Measurements from ENCODE around the gene LRRC46.

Gene LRRC46

DNA sequence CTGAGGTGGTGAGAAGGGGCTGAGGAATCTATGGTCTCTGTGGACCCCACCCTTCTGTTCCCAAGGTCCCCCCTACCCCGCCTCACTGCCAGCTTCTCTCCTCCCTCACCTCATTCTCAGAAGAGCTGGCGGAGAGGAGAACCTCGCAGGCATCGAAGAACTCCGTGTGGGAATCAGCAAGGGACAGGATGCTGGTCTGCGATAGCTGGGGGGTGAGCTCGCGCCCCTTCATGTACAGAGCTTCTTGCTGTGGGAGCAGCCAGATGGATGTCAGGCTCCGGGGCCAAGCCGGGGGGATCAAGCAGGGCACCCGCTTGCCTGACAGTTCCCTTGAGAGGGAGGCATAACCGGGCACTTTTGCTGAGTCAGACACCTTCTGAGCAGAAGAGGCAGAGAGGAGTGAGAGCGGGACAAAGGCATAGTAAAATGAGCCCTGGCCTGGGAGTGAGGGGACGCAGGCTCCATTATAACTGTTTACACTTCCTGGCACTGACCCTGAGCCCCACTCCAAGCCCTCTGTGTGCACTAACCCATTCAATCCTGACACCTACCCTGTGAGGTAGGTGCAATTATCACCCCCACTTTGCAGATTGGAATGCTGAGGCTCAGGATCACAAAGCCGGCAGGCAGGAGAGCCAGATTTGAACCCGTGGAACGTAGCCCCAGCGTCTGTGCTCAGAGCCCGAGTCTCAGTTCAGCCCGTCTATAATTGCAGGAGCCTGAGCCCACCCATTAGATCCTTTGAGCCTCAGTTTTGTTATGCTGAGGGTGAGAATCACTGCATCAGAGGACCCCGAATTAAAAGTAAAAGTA is 16.2 kb upstream of the LRRC46 start:
- no peak overlapping the region for H3K4me3 ChIP-seq (ENCODE audit: low read depth, low read length)
- TF ChIP-seq, protein P1, sequence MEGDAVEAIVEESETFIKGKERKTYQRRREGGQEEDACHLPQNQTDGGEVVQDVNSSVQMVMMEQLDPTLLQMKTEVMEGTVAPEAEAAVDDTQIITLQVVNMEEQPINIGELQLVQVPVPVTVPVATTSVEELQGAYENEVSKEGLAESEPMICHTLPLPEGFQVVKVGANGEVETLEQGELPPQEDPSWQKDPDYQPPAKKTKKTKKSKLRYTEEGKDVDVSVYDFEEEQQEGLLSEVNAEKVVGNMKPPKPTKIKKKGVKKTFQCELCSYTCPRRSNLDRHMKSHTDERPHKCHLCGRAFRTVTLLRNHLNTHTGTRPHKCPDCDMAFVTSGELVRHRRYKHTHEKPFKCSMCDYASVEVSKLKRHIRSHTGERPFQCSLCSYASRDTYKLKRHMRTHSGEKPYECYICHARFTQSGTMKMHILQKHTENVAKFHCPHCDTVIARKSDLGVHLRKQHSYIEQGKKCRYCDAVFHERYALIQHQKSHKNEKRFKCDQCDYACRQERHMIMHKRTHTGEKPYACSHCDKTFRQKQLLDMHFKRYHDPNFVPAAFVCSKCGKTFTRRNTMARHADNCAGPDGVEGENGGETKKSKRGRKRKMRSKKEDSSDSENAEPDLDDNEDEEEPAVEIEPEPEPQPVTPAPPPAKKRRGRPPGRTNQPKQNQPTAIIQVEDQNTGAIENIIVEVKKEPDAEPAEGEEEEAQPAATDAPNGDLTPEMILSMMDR (IDR thresholded peaks at IDR 0.05; ENCODE audit: control insufficient read depth, extremely low read depth, insufficient read depth): no peak
- no peak for DNase-seq (ENCODE audit: low read depth)

DNA sequence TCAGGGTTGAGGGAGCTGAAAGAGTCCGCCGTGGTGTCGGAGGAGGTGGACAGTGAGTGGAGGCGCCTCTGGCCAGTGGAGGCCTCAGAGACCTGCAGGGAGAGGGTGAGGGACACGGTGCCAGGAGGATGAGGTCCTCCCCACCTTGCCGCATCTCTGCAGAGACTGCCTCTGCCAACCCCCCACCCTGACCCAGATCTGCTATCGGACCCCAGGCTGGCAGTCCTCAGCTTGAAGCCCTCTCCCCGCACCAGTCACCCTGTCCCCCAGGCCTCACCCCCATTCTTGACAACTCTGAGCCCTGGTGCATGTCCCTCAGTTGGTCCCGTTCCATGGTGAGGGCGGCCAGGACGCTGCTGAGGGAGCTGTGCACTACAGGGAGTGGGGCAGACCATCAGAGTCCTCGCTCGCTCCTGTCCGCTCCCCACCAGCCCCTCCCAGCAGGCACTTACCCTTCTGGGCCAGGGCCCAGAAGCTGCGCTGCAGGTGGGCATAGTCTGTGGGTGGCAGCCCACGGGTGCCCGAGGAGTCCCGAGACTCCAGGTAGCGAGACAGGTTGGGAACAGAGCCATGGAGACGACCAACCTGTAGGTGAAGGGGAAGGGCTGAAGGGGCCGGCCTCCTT is 15.2 kb upstream of the LRRC46 start:
- TF ChIP-seq, protein P1 (IDR thresholded peaks at IDR 0.05; ENCODE audit: control insufficient read depth, extremely low read depth, insufficient read depth): no peak
- no peak for DNase-seq (ENCODE audit: low read depth)
- no peak overlapping the region for H3K4me3 ChIP-seq (ENCODE audit: low read depth, low read length)

DNA sequence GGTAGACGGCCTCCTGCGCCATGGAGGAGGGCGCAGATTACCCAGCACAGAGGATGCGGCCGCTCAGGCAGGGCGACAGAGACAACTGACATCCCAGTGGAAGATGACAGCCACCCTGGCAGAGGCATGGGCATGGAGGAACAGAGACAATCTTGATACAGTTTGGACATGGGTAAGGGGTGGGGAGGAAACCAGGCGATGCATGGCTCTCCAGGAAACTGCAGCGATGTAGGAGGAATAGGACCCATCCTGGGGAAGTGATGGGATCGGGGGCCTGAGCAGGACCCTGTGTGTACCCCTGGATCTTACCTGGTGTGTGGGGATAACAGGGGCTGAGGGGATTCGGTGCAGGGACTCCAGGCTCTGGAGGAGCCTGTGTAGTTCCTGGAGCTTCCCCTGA is 14.5 kb upstream of the LRRC46 start:
- H3K4me3 ChIP-seq (ENCODE audit: low read depth, low read length): no peak overlapping the region
- TF ChIP-seq, protein P1 (IDR thresholded peaks at IDR 0.05; ENCODE audit: control insufficient read depth, extremely low read depth, insufficient read depth): no peak
- no peak for DNase-seq (ENCODE audit: low read depth)

DNA sequence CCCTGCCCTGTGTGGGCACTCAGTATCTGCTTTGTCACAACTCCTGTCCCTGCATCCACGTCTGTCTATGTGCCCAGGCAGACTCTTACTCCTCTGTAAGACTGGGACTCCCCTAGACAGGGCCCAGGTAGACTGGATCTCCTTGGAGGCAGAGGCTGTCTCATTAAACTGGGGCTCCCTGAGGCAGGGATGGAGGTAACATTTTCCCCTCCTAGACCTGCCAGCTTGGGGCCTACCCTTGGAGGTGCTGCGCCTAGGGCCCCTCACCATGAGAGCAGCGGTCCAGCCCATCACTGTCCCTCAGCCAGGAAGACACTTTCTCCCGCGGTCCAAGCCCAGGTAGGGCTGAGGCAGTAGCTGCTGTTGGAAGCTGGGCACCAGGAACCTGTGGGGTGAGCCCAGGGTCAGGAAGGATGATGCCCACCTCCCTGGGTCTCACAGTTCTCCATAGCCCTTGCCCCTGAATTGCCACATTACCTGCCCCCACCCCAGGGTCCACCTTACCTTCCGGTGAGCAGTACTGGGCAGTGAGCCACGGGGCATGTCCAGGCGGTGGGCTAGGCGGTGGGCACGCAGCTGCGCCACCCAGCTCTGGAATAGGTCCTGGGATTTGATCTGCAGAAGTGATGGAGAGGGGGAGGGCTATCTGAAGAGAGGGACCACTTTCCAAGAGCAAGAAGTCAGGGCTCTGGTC is 13.3 kb upstream of the LRRC46 start:
- H3K4me3 ChIP-seq (ENCODE audit: low read depth, low read length): no peak overlapping the region
- no peak for DNase-seq (ENCODE audit: low read depth)
- TF ChIP-seq, protein P1 (IDR thresholded peaks at IDR 0.05; ENCODE audit: control insufficient read depth, extremely low read depth, insufficient read depth): no peak

DNA sequence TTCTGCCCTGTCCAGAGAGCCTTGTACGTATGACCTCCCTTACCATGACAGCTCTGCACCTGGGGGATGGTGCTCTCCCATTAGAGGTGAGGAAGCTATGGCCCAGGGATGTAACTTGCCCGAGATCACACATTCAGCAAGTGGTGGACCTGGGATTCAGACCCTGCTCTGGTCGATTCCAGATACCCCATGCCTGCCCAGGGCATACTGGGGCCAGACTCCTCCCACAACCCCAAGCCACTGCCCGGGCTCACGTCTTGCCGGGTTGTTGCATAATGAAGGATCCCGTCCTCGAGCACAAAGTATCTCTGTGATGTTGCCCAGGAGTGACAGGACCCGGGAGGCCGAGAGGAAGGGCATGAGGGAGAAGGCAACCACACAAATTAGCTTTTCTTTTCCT is 12.0 kb upstream of the LRRC46 start:
- H3K4me3 ChIP-seq (ENCODE audit: low read depth, low read length): no peak overlapping the region
- TF ChIP-seq, protein P1 (IDR thresholded peaks at IDR 0.05; ENCODE audit: control insufficient read depth, extremely low read depth, insufficient read depth): no peak
- DNase-seq (ENCODE audit: low read depth): no peak

DNA sequence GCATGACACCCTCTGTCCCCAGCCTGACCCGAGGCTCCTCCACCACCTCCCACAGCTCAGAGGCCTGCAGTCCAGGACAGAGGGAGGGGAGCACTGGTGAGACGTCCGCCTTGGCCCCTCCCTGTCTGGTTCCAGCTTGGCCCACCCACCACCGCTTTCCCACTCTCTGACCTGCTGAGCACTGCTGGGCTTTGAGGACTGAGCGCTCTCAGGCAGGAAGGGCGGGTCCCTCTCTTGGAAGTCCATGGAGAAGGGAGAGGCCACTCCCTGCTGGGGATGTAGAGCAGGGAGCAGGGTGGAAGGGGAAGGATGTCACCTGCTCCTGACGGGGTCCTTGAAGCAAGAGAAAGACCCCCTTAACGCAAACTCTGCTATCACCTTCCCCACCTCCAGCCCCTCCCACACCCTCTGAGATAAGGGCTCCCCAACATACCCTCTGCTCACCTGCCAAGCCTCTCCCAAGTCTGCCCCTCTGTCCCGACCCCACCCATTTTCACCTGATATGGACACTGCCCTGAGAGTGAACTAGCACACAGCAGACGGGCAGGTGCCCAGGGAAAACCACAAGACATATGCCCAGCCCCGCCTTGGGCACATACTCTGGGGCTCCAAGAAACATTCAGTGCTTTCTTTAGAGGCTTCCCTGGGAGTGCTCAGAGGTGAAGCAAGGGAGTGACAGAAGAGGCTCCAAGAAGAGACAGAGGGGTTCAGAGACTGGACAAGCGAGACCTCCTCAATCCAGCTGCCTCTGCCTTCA is 11.3 kb upstream of the LRRC46 start:
- DNase-seq (ENCODE audit: low read depth): no peak
- TF ChIP-seq, protein P1 (IDR thresholded peaks at IDR 0.05; ENCODE audit: control insufficient read depth, extremely low read depth, insufficient read depth): no peak
- no peak overlapping the region for H3K4me3 ChIP-seq (ENCODE audit: low read depth, low read length)

Measured in LNCaP clone FGC (cell line).